ENCODE data around the gene STAT2. TPM values are rescaled to one million over a fixed set of nuclear protein-coding genes. Genes with fewer than 3 reads are reported as not detected.

STAT2 gene
- total and polyA plus RNA-seq, 9 of the 15 experiments (the other 6 are each of a cell fraction or from before 2014, with no cell fraction given), result 15.5 to 46.9 (median 40.1) TPM

GRCh38 chr12:56377310-56377988 is 17.5 kb upstream of the STAT2 start (continued):
- TF ChIP-seq ATF7 (IDR thresholded peaks at IDR 0.05), result peak; percentile 55; the same call in 1 of the 2 replicates
- no peak for TF ChIP-seq ZNF511 (CRISPR knock-in tag; IDR thresholded peaks at IDR 0.05)
- TF ChIP-seq PHB (CRISPR knock-in tag; IDR thresholded peaks at IDR 0.05), result no peak
- no peak for TF ChIP-seq TGIF2 (CRISPR knock-in tag; IDR thresholded peaks at IDR 0.05)
- TF ChIP-seq ZFX (CRISPR knock-in tag; IDR thresholded peaks at IDR 0.05), result no peak
- no peak for TF ChIP-seq DACH1 (IDR thresholded peaks at IDR 0.05; ENCODE audit: partially characterized antibody)
- no peak for TF ChIP-seq CHD4 (IDR thresholded peaks at IDR 0.05; ENCODE audit: insufficient read depth, insufficient replicate concordance, low read depth, low read length, poor library complexity, severe bottlenecking)
- peak; percentile 82 for TF ChIP-seq DPF2 (IDR thresholded peaks at IDR 0.05)
- TF ChIP-seq PHB2 (IDR thresholded peaks at IDR 0.05; ENCODE audit: low read depth), result no peak
- TF ChIP-seq NFE2L1 (tag; IDR thresholded peaks at IDR 0.05; ENCODE audit: borderline replicate concordance, low read depth), result no peak
- TF ChIP-seq LCOR (CRISPR knock-in tag; IDR thresholded peaks at IDR 0.05), result 0 out of 2 replicates have a peak, but pooled peaks have one; percentile 36
- TF ChIP-seq ZBTB5 (IDR thresholded peaks at IDR 0.05), result no peak
- TF ChIP-seq ZEB2 (IDR thresholded peaks at IDR 0.05), result peak; percentile 74
- no peak for TF ChIP-seq CHAMP1 (IDR thresholded peaks at IDR 0.05)
- TF ChIP-seq POLR2AphosphoS2 (IDR thresholded peaks at IDR 0.05; ENCODE audit: low read length), result no peak
- TF ChIP-seq ZSCAN32 (CRISPR knock-in tag; IDR thresholded peaks at IDR 0.05), result no peak
- no peak for TF ChIP-seq STAT6 (CRISPR knock-in tag; IDR thresholded peaks at IDR 0.05)
- no peak for TF ChIP-seq CREB5 (CRISPR knock-in tag; IDR thresholded peaks at IDR 0.05)
- TF ChIP-seq DNMT1 (IDR thresholded peaks at IDR 0.05), result no peak
- no peak for TF ChIP-seq ESRRB (CRISPR knock-in tag; IDR thresholded peaks at IDR 0.05; ENCODE audit: borderline replicate concordance)
- TF ChIP-seq TRIM24 (IDR thresholded peaks at IDR 0.05), result peak; percentile 53 to 71; a peak in 2 of 4 replicates

Data from K562 (cell line).